Loucy (cell line): ENCODE measurements around the gene PLTP.

Source experiments
- H2AFZ ChIP-seq: fragments of 200-600 bp; sonication (generic); 2 replicates; pipeline ENCODE4 v1.6.0; 2016; ENCODE audit warnings: antibody characterized with exemption, mild to moderate bottlenecking, low read length, moderate library complexity
- H3F3A ChIP-seq: fragments of 200-600 bp; 2 replicates; pipeline ENCODE4 v1.6.0; 2016; ENCODE audit warnings: antibody characterized with exemption, low read depth, mild to moderate bottlenecking
- H3K27me3 ChIP-seq: fragments of 200-600 bp; sonication (generic); 2 replicates; pipeline ENCODE4 v1.6.1; 2014; ENCODE audit warnings: low read length, mild to moderate bottlenecking; ENCODE audit not compliant: insufficient read depth, poor library complexity, severe bottlenecking
- H3K36me3 ChIP-seq: fragments of 200-600 bp; sonication (generic); 2 replicates; pipeline ENCODE4 v1.6.1; 2016; ENCODE audit warnings: low read length; ENCODE audit not compliant: insufficient read depth
- H3K4me1 ChIP-seq: fragments of 200-600 bp; sonication (generic); 2 replicates; pipeline ENCODE4 v1.5.1; 2014; ENCODE audit warnings: low read length, mild to moderate bottlenecking; ENCODE audit not compliant: insufficient read depth, poor library complexity, severe bottlenecking
- H3K4me2 ChIP-seq: fragments of 200-600 bp; sonication (generic); 2 replicates; pipeline ENCODE4 v1.6.0; 2014; ENCODE audit warnings: antibody characterized with exemption, low read length, low read depth, mild to moderate bottlenecking; ENCODE audit not compliant: poor library complexity, severe bottlenecking
- H3K4me3 ChIP-seq: fragments of 200-600 bp; sonication (generic); 2 replicates; pipeline ENCODE4 v1.5.1; 2014; ENCODE audit warnings: low read length, mild to moderate bottlenecking, mixed read lengths; ENCODE audit not compliant: poor library complexity, severe bottlenecking
- H3K79me2 ChIP-seq: fragments of 200-600 bp; sonication (generic); 2 replicates; pipeline ENCODE4 v1.6.1; 2014; ENCODE audit warnings: low read length; ENCODE audit not compliant: insufficient read depth
- H3K9ac ChIP-seq: fragments of 200-600 bp; sonication (generic); 2 replicates; pipeline ENCODE4 v1.6.0; 2014; ENCODE audit warnings: mild to moderate bottlenecking, low read depth, low read length, moderate library complexity; ENCODE audit not compliant: poor library complexity, severe bottlenecking
- H3K9me2 ChIP-seq: fragments of 200-600 bp; sonication (generic); replicated peaks from 2 replicates; pipeline ENCODE4 v1.6.1; 2016; ENCODE audit warnings: low read depth, low read length, mixed read lengths
- H3K9me3 ChIP-seq: fragments of 200-600 bp; sonication (generic); 2 replicates; pipeline ENCODE4 v1.6.1; 2014; ENCODE audit warnings: mild to moderate bottlenecking, antibody characterized with exemption, low read length, low read depth; ENCODE audit not compliant: insufficient read depth
- H4K20me1 ChIP-seq: fragments of 200-600 bp; sonication (generic); 2 replicates; pipeline ENCODE4 v1.6.0; 2014; ENCODE audit warnings: antibody characterized with exemption, low read length, mild to moderate bottlenecking; ENCODE audit not compliant: insufficient read depth, poor library complexity, severe bottlenecking
- EZH2phosphoT487 ChIP-seq: fragments of 200-600 bp; IDR thresholded peaks from 2 replicates; pipeline ENCODE4 v1.6.1; 2018; ENCODE audit warnings: antibody characterized with exemption, mild to moderate bottlenecking, moderate library complexity, borderline replicate concordance
- TF ChIP-seq, protein P1 (sequence below): fragments of 200-600 bp; sonication (generic); conservative IDR thresholded peaks from 2 replicates; pipeline ENCODE4 v1.5.1; 2014; ENCODE audit warnings: mild to moderate bottlenecking, antibody characterized with exemption, low read length

The PLTP gene

DNA sequence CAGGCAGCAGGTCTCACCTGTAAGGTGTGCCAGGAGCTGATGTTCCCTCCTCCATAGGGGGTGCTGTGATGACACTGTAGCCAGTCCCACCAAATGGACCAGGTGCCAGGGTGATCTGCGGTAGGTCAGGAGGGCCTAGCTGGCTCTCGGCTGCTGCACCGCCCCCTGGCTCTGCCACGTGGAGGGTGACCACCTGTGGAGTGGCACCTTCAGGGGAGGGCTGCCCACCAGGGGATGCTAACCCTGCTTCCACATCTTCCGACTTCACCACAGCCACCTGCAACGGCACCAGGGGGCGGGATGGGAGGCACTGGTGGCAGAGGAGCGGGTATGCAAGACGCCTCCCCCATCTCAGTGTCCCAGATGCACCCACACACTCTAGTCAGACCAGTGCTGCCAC is 41.7 kb upstream of the PLTP start:
- Histone ChIP-seq H3K4me2 (no peak overlapping the region), H3K79me2 (no peaks in the 10 kb centered on the region), H3K4me3 (no peak overlapping the region), H3K9me3 (no peaks in the 10 kb centered on the region), H3K9ac (no peak overlapping the region), H4K20me1 (no peaks in the 10 kb centered on the region), H2AFZ (no peak overlapping the region), H3K36me3 (peaks cover 32% of the 10 kb centered on the region; the same call in 1 of the 2 replicates), H3F3A (no peaks in the 10 kb centered on the region), H3K27me3 (no peaks in the 10 kb centered on the region), H3K4me1 (no peaks in the 10 kb centered on the region), H3K9me2 (no peaks in the 10 kb centered on the region)
- TF ChIP-seq, protein P1, sequence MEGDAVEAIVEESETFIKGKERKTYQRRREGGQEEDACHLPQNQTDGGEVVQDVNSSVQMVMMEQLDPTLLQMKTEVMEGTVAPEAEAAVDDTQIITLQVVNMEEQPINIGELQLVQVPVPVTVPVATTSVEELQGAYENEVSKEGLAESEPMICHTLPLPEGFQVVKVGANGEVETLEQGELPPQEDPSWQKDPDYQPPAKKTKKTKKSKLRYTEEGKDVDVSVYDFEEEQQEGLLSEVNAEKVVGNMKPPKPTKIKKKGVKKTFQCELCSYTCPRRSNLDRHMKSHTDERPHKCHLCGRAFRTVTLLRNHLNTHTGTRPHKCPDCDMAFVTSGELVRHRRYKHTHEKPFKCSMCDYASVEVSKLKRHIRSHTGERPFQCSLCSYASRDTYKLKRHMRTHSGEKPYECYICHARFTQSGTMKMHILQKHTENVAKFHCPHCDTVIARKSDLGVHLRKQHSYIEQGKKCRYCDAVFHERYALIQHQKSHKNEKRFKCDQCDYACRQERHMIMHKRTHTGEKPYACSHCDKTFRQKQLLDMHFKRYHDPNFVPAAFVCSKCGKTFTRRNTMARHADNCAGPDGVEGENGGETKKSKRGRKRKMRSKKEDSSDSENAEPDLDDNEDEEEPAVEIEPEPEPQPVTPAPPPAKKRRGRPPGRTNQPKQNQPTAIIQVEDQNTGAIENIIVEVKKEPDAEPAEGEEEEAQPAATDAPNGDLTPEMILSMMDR, result no peak
- no peak for TF ChIP-seq EZH2phosphoT487

DNA sequence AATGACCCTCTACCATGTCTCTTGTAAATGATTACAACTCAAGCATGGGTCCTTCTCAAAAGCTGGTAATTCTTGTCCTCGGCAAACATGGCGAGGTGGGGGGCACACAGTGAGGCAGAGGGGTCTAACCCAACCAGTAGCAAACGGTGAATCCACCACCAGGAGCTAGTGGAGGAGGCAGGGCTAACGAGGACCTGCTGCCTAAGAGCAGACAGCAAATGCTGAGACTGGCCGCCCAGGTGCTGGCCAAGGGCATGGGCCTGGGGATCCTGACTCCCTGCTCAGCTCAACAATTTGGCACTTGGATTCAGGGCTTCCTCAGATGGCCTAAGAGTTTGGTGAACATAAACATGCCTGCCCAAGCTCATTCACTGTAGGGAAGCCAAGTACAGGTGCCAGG is 40.9 kb upstream of the PLTP start:
- Histone ChIP-seq H3K4me2 (no peak overlapping the region), H3K36me3 (peaks cover 34% of the 10 kb centered on the region; the same call in 1 of the 2 replicates), H3K9ac (no peak overlapping the region), H3K9me2 (no peaks in the 10 kb centered on the region), H3K79me2 (no peaks in the 10 kb centered on the region), H3K4me1 (no peaks in the 10 kb centered on the region), H2AFZ (no peak overlapping the region), H3K9me3 (no peaks in the 10 kb centered on the region), H4K20me1 (no peaks in the 10 kb centered on the region), H3F3A (no peaks in the 10 kb centered on the region), H3K27me3 (no peaks in the 10 kb centered on the region), H3K4me3 (no peak overlapping the region)
- no peak for TF ChIP-seq EZH2phosphoT487
- TF ChIP-seq, protein P1, result no peak

DNA sequence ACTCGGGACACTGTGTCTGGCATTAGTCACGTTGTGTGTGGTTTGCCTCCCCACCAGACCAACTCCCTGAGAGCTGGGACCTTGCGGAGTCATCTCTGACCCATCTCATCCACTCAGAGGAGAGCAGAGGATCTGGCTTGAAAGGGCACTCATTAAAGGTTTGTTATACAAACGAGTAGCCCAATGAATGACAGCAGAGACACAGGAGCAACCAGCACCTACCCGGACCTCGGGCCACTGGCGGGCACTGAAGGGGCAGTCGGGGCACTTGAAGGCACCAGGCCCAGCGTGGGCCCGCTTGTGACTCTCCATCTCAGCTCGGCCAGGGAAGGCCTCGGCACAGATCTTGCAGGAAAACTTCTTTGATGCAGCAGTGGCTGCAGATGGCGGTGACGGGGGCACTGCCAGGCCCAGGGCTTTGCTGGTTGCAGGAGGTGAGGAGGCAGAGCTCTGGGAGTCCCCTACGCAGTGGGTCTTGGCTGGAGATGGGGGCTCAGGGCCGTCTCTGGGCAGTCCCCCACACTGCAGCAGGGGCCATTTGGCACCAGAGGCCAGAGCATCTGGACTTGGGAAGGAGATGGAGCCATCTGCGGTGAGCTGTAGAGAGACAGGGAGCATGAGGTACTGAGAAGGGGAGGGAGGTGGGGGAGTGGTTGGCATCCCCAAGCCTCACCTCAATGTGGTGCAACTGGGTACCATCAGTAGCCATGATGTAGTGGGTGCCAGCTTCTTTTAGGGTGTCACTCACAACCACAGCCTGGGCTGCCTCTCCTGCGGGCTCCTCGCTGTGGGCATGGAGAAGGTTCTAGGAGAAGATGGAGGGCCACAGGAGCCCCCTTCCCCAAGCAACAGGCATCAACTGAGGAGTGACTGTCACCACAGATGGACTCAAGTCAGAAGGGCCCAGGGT is 40.2 kb upstream of the PLTP start:
- Histone ChIP-seq H3K9me2 (no peaks in the 10 kb centered on the region), H3K79me2 (no peaks in the 10 kb centered on the region), H3K36me3 (peaks cover 34% of the 10 kb centered on the region; the same call in 1 of the 2 replicates), H3K9ac (no peak overlapping the region), H4K20me1 (no peaks in the 10 kb centered on the region), H3F3A (no peaks in the 10 kb centered on the region), H3K27me3 (no peaks in the 10 kb centered on the region), H3K4me3 (no peak overlapping the region), H3K4me2 (no peak overlapping the region), H3K9me3 (no peaks in the 10 kb centered on the region), H2AFZ (no peak overlapping the region), H3K4me1 (no peaks in the 10 kb centered on the region)
- no peak for TF ChIP-seq EZH2phosphoT487
- TF ChIP-seq, protein P1, result no peak
